Stimulated activated CD8-positive, alpha-beta memory T cell treated with anti-CD3 and anti-CD28 coated beads, Interleukin-7, amount 100 ng/mL, for 1 hour (primary cell): Measurements from ENCODE around the gene FBXW11.

ENCODE experiments used
- DNase-seq, 2 donors: peaks; one replicate each; pipeline ENCODE4 v3.0.0-alpha.2; 2020; ENCODE audit warnings: low read depth in 2 of 2

Gene FBXW11

GRCh38 chr5:172006321-172007174 lies at the start of gene FBXW11:
Gene FBXW11 (minus strand): TSS chr5:172006638. CDS start chr5:172006502, 136 bp downstream.
- DNase-seq: peak; percentile 85 to 88

GRCh38 chr5:172055996-172056395 lies 49.6 kb upstream of the FBXW11 start:
- DNase-seq: no peak

GRCh38 chr5:172055421-172055820 lies 49.0 kb upstream of the FBXW11 start:
- DNase-seq: no peak

GRCh38 chr5:172054611-172055153 lies 48.2 kb upstream of the FBXW11 start:
- no peak for DNase-seq

- no peak for DNase-seq
Measured at GRCh38 chr5:172052450-172053236, 46.2 kb upstream of the FBXW11 start.

- no peak for DNase-seq
Measured at GRCh38 chr5:172051643-172052339, 45.4 kb upstream of the FBXW11 start.

- no peak for DNase-seq
Measured at GRCh38 chr5:172050080-172050479, 43.6 kb upstream of the FBXW11 start.

- DNase-seq: no peak
Measured at GRCh38 chr5:172049226-172049796, 42.9 kb upstream of the FBXW11 start.

GRCh38 chr5:172048539-172049101 lies 42.2 kb upstream of the FBXW11 start:
- DNase-seq: no peak

- DNase-seq: no peak
Measured at GRCh38 chr5:172048170-172048422, 41.7 kb upstream of the FBXW11 start.

- DNase-seq: no peak
Measured at GRCh38 chr5:172046593-172046992, 40.2 kb upstream of the FBXW11 start.

- DNase-seq: no peak
Measured at GRCh38 chr5:172045315-172045632, 38.8 kb upstream of the FBXW11 start.

- DNase-seq: no peak
Measured at GRCh38 chr5:172044631-172045314, 38.3 kb upstream of the FBXW11 start.

GRCh38 chr5:172043865-172044264 lies 37.4 kb upstream of the FBXW11 start:
- no peak for DNase-seq

- no peak for DNase-seq
Measured at GRCh38 chr5:172042183-172042582, 35.7 kb upstream of the FBXW11 start.

- no peak for DNase-seq
Measured at GRCh38 chr5:172038167-172038566, 31.7 kb upstream of the FBXW11 start.

GRCh38 chr5:172035049-172035448 lies 28.6 kb upstream of the FBXW11 start:
- DNase-seq: no peak

GRCh38 chr5:172031894-172032461 lies 25.5 kb upstream of the FBXW11 start:
- no peak for DNase-seq

GRCh38 chr5:172029876-172030275 lies 23.4 kb upstream of the FBXW11 start:
- DNase-seq: no peak

GRCh38 chr5:172028167-172028566 lies 21.7 kb upstream of the FBXW11 start:
- no peak for DNase-seq
